NT2/D1 (cell line): Measurements from ENCODE around the gene RNF149.

Experiments used
- SUZ12 ChIP-seq: IDR thresholded peaks from 2 replicates; pipeline ENCODE4 v1.6.1; 2011; ENCODE audit not compliant: insufficient read length, insufficient read depth; ENCODE audit errors: extremely low read depth
- YY1 ChIP-seq: IDR thresholded peaks from 2 replicates; pipeline ENCODE4 v1.6.1; 2011; ENCODE audit not compliant: insufficient read length, insufficient read depth
- ZNF274 ChIP-seq: IDR thresholded peaks from 2 replicates; pipeline ENCODE4 v1.6.1; 2011; ENCODE audit warnings: mild to moderate bottlenecking, low read depth, low read length

- no peak for TF ChIP-seq YY1
- no peak for TF ChIP-seq SUZ12
- no peak for TF ChIP-seq ZNF274
Measured at GRCh38 chr2:101302016-101302415, 6.5 kb downstream of the RNF149 start.
